Fibroblast of the aortic adventitia (primary cell): ENCODE measurements around the gene NIBAN1. TPM values are rescaled to one million over a fixed set of nuclear protein-coding genes. Genes with fewer than 3 reads are reported as not detected.

ENCODE experiments used
- DNase-seq: peaks from one replicate; pipeline ENCODE4 v3.0.0-alpha.2; 2010; ENCODE audit warnings: low read depth
- H3K4me3 ChIP-seq: 2 replicates; pipeline ENCODE4 v1.5.1; 2011; ENCODE audit warnings: low read depth, mild to moderate bottlenecking, control low read depth, low read length, moderate library complexity
- total RNA-seq: library from RNA; depleted of rRNA; stranded (reverse); fragments of >200 nt; gene quantifications from 2 replicates; pipeline ENCODE4 v1.2.3, GENCODE V29; 2012; ENCODE audit warnings: low replicate concordance
- TF ChIP-seq, protein P1 (sequence below): IDR thresholded peaks from 2 replicates; pipeline ENCODE4 v1.5.1; 2011; ENCODE audit warnings: mild to moderate bottlenecking, low read length, control low read depth, inconsistent platforms; ENCODE audit not compliant: insufficient read depth

The NIBAN1 gene
- total RNA-seq, 1 donor: 121 TPM

DNA sequence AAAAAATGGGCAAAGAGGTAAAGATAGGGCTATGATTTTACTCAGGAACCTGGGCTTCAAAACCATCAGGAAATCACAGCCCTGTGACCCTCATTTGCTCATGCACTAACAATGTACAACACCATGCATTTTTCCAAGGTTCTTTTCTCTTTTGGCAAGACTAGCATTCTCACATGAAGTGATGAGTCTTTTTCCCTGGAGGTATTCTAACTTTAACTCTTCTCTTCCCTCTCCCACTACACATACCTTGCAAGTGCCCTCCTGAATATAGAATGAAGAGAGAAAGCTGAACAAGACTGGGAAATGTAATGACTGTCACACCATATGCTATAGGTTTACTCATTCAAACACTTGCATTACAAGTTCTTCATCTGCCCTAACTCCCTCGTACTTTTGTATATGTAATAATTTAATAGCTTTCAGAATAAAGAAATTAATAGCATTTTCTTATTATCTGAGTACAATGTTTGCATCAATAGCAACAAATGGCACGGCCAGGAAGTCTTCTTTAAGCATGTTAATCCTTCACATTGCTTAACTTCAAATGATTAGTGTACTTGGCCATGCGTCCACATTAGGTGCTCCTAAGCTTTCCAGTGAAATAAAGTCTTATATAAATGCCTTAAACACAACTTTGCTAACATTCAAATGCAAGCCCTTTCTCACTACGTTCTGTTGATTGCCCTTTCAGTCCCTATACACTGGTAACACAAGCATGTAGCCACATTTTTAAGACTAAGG lies 1.8 kb downstream of the NIBAN1 start:
- peak overlapping the region; percentile 68 for H3K4me3 ChIP-seq
- peak; percentile 72 for DNase-seq

DNA sequence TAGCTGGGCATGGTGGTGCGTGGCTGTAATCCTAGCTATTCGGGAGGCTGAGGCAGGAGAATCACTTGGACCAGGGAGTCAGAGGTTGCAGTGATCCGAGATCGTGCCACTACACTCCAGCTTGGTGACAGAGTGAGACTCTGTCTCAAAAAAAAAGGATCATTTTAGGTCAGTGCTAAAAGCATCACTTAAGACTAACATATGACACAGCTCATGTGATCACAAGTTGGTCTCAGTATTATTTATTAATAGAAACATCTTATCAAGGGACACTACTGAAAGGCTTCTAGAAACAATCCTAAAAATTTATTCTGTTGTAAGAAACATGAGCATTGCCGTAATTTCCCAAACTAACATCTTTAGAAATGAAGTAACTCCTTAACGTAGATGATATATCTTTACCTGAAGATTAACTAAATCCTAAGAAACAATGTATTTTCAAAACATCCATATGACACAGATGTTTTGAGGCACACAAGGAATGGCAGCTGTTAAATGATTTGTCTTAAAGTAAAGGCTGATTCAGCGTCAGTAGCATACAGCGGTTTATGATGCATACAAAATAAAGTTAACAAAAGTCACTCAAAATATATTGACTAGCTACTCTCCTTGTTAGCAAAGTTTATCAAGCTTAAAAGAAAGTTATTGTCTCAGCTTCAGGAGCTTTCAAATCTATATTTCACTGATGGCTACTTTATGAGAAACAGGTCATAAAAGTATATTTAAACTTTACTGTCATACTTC lies 2.6 kb downstream of the NIBAN1 start:
- no peak for DNase-seq
- TF ChIP-seq, protein P1, sequence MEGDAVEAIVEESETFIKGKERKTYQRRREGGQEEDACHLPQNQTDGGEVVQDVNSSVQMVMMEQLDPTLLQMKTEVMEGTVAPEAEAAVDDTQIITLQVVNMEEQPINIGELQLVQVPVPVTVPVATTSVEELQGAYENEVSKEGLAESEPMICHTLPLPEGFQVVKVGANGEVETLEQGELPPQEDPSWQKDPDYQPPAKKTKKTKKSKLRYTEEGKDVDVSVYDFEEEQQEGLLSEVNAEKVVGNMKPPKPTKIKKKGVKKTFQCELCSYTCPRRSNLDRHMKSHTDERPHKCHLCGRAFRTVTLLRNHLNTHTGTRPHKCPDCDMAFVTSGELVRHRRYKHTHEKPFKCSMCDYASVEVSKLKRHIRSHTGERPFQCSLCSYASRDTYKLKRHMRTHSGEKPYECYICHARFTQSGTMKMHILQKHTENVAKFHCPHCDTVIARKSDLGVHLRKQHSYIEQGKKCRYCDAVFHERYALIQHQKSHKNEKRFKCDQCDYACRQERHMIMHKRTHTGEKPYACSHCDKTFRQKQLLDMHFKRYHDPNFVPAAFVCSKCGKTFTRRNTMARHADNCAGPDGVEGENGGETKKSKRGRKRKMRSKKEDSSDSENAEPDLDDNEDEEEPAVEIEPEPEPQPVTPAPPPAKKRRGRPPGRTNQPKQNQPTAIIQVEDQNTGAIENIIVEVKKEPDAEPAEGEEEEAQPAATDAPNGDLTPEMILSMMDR: no peak
- no peak overlapping the region for H3K4me3 ChIP-seq

More for the DNA sequence above, 1.8 kb downstream of the NIBAN1 start:
- TF ChIP-seq, protein P1: no peak

DNA sequence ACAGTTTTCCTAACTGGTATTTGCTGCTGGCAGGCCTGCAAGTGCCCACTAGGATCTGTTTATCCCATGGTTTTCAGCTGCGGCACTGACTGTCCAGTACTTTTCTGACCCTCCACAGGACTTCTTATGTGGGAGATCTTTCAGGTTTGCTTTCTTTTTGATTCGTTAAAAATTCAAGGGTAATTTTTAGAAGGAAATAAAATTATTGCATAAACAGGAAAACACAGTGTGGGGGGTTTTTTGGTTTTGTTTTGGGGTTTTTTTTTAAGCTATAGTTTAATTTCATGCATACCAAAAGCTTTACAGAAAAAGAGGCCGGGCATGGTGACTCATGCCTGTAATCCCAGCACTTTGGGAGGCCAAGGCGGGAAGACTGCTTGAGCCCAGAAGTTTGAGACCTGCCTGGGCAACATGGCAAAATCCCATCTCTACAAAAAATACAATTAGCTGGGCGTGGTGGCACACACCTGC lies 3.6 kb downstream of the NIBAN1 start:
- DNase-seq: no peak
- TF ChIP-seq, protein P1: no peak
- no peak overlapping the region for H3K4me3 ChIP-seq

DNA sequence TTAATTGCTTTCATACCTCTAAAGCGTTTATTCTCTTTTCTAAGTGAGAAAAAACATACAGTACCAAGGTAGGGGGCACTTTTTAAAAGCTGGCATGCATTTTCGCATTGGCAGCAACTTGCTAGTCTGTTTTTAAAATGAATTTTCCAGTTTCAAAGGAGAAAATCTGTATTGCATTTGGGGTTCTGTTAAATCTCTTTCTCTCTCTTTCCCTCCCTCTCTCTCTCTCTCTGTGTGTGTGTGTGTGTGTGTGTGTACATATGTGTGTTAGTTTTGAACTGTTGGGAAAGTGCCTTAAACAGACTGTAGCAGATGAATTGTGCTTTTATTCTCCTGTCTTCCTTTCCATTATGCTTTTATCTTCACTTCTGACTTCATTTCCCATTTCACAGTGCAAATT lies 7.3 kb downstream of the NIBAN1 start:
- TF ChIP-seq, protein P1: no peak
- no peak overlapping the region for H3K4me3 ChIP-seq
- DNase-seq: no peak

DNA sequence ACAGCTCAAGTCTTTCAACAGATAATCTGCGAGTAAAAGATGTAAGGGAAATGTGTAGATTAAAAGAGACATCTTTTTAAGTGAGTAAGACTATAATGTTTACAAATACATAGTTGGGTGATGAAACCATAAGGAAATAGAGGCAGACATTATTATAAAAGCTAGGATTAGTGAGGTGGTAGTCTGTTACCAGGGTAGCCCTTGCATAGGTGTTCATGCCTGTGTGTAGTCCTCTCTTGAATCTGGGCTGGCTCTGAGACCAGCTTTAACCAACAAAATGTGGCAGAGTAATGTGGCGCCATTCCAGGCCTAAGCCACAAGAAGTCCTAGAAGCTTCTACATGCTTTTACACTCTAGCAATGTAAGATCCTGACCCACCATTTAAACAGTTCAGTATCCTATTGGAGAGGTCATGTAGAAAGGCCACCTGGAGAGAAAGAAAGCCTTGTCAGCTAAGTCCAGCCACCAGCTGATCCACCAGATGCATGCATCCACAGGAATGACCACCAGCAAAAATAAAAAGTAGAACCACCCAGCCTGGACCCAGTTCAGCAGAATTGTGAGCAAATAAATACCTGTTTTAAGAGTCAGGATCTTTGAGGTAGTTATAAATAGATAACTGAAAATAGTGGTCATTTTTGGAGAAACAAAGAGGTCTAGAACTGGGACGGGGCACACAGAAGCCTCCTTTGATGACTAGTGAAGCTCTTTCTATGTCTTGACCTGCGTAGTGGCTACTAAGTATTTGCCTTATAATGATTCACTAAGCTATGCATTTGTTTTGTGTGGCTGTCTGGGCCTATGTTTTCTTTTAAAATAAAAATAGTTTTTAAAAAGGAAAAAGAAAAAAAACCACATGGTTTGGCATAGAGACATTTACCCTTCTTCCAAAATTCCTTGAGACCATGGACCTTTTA lies 8.1 kb downstream of the NIBAN1 start:
- TF ChIP-seq, protein P1: no peak
- DNase-seq: peak; percentile 49
- H3K4me3 ChIP-seq: no peak overlapping the region

DNA sequence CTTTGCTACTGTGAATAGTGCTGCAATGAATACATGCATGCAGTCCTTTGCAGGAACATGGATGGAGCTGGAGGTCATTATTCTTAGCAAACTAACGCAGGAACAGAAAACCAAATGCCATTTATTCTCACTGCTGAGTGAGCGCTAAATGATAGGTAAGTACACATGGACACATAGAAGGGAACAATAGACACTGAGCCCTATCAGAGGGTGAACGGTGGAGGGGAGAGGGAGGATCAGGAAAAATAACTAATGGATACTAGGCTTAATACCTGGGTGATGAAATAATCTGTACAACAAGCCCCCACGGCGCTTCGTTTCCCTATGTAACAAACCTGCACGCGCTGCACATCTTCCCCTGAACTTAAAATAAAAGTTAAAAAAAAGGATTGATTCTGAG lies 8.9 kb downstream of the NIBAN1 start:
- H3K4me3 ChIP-seq: no peak overlapping the region
- TF ChIP-seq, protein P1: no peak
- DNase-seq: no peak
